ENCODE data around the gene SIPA1L3.

The SIPA1L3 gene

GRCh38 chr19:38044267-38045111 lies 137.5 kb downstream of the SIPA1L3 start:
- TF ChIP-seq EZH2phosphoT487 (IDR thresholded peaks at IDR 0.05; ENCODE audit: low read depth), result no peak
- TF ChIP-seq CTCF (IDR thresholded peaks at IDR 0.05; ENCODE audit: low read depth, low read length), result peak; percentile 54
- H3K36me3 ChIP-seq (replicated peaks; ENCODE audit: low read depth, low read length), result no peaks in the 10 kb centered on the region
- no peak overlapping the region for H3K9ac ChIP-seq (ENCODE audit: low read length)
- H3K9me3 ChIP-seq (ENCODE audit: insufficient read depth, low read length), result no peaks in the 10 kb centered on the region
- no peak overlapping the region for H3K4me3 ChIP-seq (ENCODE audit: low read length)
- H3K27ac ChIP-seq (ENCODE audit: low read length), result no peak overlapping the region
- no peaks in the 10 kb centered on the region for H4K20me1 ChIP-seq (ENCODE audit: insufficient read depth, low read length)
- no peaks in the 10 kb centered on the region for H3K27me3 ChIP-seq (ENCODE audit: low read depth, low read length)
- no peak overlapping the region for H3K4me2 ChIP-seq (ENCODE audit: low read length)
- H3K4me1 ChIP-seq (ENCODE audit: low read length), result peaks cover 56% of the 10 kb centered on the region
- peaks cover 6% of the 10 kb centered on the region; the same call in 1 of the 2 replicates for H3K79me2 ChIP-seq (ENCODE audit: low read length)
- H2AFZ ChIP-seq (ENCODE audit: low read depth, low read length), result no peak overlapping the region

- H4K20me1 ChIP-seq (ENCODE audit: insufficient read depth, low read length), result no peaks in the 10 kb centered on the region
- H3K9ac ChIP-seq (ENCODE audit: low read length), result peak overlapping the region; percentile 55; the same call in 1 of the 2 replicates
- H3K79me2 ChIP-seq (ENCODE audit: low read length), result peaks cover 6% of the 10 kb centered on the region; the same call in 1 of the 2 replicates
- H2AFZ ChIP-seq (ENCODE audit: low read depth, low read length), result no peak overlapping the region
- H3K27me3 ChIP-seq (ENCODE audit: low read depth, low read length), result no peaks in the 10 kb centered on the region
- peak overlapping the region; percentile 72 for H3K4me2 ChIP-seq (ENCODE audit: low read length)
- H3K9me3 ChIP-seq (ENCODE audit: insufficient read depth, low read length), result no peaks in the 10 kb centered on the region
- peaks cover 61% of the 10 kb centered on the region for H3K4me1 ChIP-seq (ENCODE audit: low read length)
- peak overlapping the region; percentile 66 for H3K27ac ChIP-seq (ENCODE audit: low read length)
- TF ChIP-seq CTCF (IDR thresholded peaks at IDR 0.05; ENCODE audit: low read depth, low read length) (no peak), EZH2phosphoT487 (IDR thresholded peaks at IDR 0.05; ENCODE audit: low read depth) (no peak)
- peak overlapping the region; percentile 61 for H3K4me3 ChIP-seq (ENCODE audit: low read length)
- no peaks in the 10 kb centered on the region for H3K36me3 ChIP-seq (replicated peaks; ENCODE audit: low read depth, low read length)
These were observed 138.7 kb downstream of the SIPA1L3 start for GRCh38 chr19:38045554-38046253.

- Histone ChIP-seq H3K4me1 (ENCODE audit: low read length) (peaks cover 61% of the 10 kb centered on the region), H3K4me2 (ENCODE audit: low read length) (peak overlapping the region; percentile 72), H3K9ac (ENCODE audit: low read length) (peak overlapping the region; percentile 55), H3K79me2 (ENCODE audit: low read length) (peaks cover 6% of the 10 kb centered on the region; the same call in 1 of the 2 replicates), H4K20me1 (ENCODE audit: insufficient read depth, low read length) (no peaks in the 10 kb centered on the region), H3K9me3 (ENCODE audit: insufficient read depth, low read length) (no peaks in the 10 kb centered on the region), H2AFZ (ENCODE audit: low read depth, low read length) (no peak overlapping the region), H3K27ac (ENCODE audit: low read length) (peak overlapping the region; percentile 66), H3K27me3 (ENCODE audit: low read depth, low read length) (no peaks in the 10 kb centered on the region), H3K4me3 (ENCODE audit: low read length) (peak overlapping the region; percentile 61), H3K36me3 (replicated peaks; ENCODE audit: low read depth, low read length) (no peaks in the 10 kb centered on the region)
- TF ChIP-seq CTCF (IDR thresholded peaks at IDR 0.05; ENCODE audit: low read depth, low read length) (no peak), EZH2phosphoT487 (IDR thresholded peaks at IDR 0.05; ENCODE audit: low read depth) (no peak)
These were observed 139.4 kb downstream of the SIPA1L3 start for GRCh38 chr19:38046254-38047048.

Measured in OCI-LY3 (cell line).